HL-60/S4 treated with retinoic acid at 250 ng/mL for 4 days and 3 days (cell line): ENCODE measurements around the gene HTR4.

Experiments
- in situ Hi-C: fragments of 300-500 bp; cut with MboI; formaldehyde crosslinking; loops from 2 replicates; pipeline ENCODE4 v1.7.0; 2022; ENCODE audit warnings: low sequenced_read_pairs

The HTR4 gene

GRCh38 chr5:148619484-148619883, 34.8 kb downstream of the HTR4 start:
- in situ Hi-C loops: no loop called here

- in situ Hi-C loops: no loop called here
Observed at GRCh38 chr5:148615644-148616275, 38.6 kb downstream of the HTR4 start.

- in situ Hi-C loops: no loop called here
Observed at GRCh38 chr5:148607406-148607805, 46.9 kb downstream of the HTR4 start.

GRCh38 chr5:148606296-148606695, 48.0 kb downstream of the HTR4 start:
- in situ Hi-C loops: no loop called here

- in situ Hi-C loops: no loop called here
Observed at GRCh38 chr5:148599187-148599586, 55.1 kb downstream of the HTR4 start.

GRCh38 chr5:148595697-148596096, 58.6 kb downstream of the HTR4 start:
- in situ Hi-C loops: no loop called here

- in situ Hi-C loops: no loop called here
Observed at GRCh38 chr5:148586796-148587195, 67.5 kb downstream of the HTR4 start.

- in situ Hi-C loops: no loop called here
Observed at GRCh38 chr5:148585988-148586387, 68.3 kb downstream of the HTR4 start.

GRCh38 chr5:148584103-148584502, 70.2 kb downstream of the HTR4 start:
- in situ Hi-C loops: no loop called here

- in situ Hi-C loops: no loop called here
Observed at GRCh38 chr5:148583421-148583965, 70.8 kb downstream of the HTR4 start.

GRCh38 chr5:148574167-148574566, 80.2 kb downstream of the HTR4 start:
- in situ Hi-C loops: no loop called here

- in situ Hi-C loops: no loop called here
Observed at GRCh38 chr5:148573374-148573773, 81.0 kb downstream of the HTR4 start.

GRCh38 chr5:148569948-148570347, 84.4 kb downstream of the HTR4 start:
- in situ Hi-C loops: no loop called here

- in situ Hi-C loops: no loop called here
Observed at GRCh38 chr5:148565148-148565547, 89.2 kb downstream of the HTR4 start.

GRCh38 chr5:148563021-148563420, 91.3 kb downstream of the HTR4 start:
- in situ Hi-C loops: no loop called here

GRCh38 chr5:148561801-148562311, 92.5 kb downstream of the HTR4 start:
- in situ Hi-C loops: no loop called here

GRCh38 chr5:148559461-148559860, 94.9 kb downstream of the HTR4 start:
- in situ Hi-C loops: no loop called here

- in situ Hi-C loops: no loop called here
Observed at GRCh38 chr5:148558892-148559291, 95.4 kb downstream of the HTR4 start.

GRCh38 chr5:148556835-148557234, 97.5 kb downstream of the HTR4 start:
- in situ Hi-C loops: no loop called here

- in situ Hi-C loops: no loop called here
Observed at GRCh38 chr5:148554621-148555020, 99.7 kb downstream of the HTR4 start.

GRCh38 chr5:148543727-148544126, 110.6 kb downstream of the HTR4 start:
- in situ Hi-C loops: no loop called here

- in situ Hi-C loops: no loop called here
Observed at GRCh38 chr5:148542812-148543211, 111.5 kb downstream of the HTR4 start.
